K562 (cell line): Measurements from ENCODE around the gene B3GAT1. TPM values are rescaled to one million over a fixed set of nuclear protein-coding genes. Genes with fewer than 3 reads are reported as not detected.

Source experiments
- ARID3A ChIP-seq: IDR thresholded peaks from 2 replicates; pipeline ENCODE4 v1.6.1; 2012; ENCODE audit warnings: low read depth, low read length, improper control_type of control experiment, borderline replicate concordance
- ATF6 ChIP-seq: sonication (generic); formaldehyde crosslinking; IDR thresholded peaks from 2 replicates; pipeline ENCODE4 v1.4.0; 2020; ENCODE audit warnings: mild to moderate bottlenecking, missing genetic modification reagents
- EP400 ChIP-seq: fragments of 450-650 bp; IDR thresholded peaks from 2 replicates; pipeline ENCODE4 v1.6.1; 2017; ENCODE audit warnings: antibody characterized with exemption, mild to moderate bottlenecking, moderate library complexity
- SMAD1 ChIP-seq: fragments of 150-350 bp; IDR thresholded peaks from 2 replicates; pipeline ENCODE4 v1.6.1; 2014; ENCODE audit warnings: low read length, low read depth; ENCODE audit not compliant: partially characterized antibody
- TCF15 ChIP-seq: fragments of 250-450 bp; sonication (Bioruptor Pico); IDR thresholded peaks from 2 replicates; pipeline ENCODE4 v1.8.0; 2022; ENCODE audit warnings: moderate library complexity, mild to moderate bottlenecking, inconsistent platforms
- ZFP91 ChIP-seq: sonication (generic); formaldehyde crosslinking; IDR thresholded peaks from 2 replicates; pipeline ENCODE4 v1.8.0; 2022; ENCODE audit warnings: mild to moderate bottlenecking, missing genetic modification reagents
- polyA plus RNA-seq, 8 experiments: library from polyadenylated mRNA; depleted of rRNA in 4 of 8; stranded (reverse) in 5 of 8; unstranded in 3 of 8; fragments of >200 nt; fragmentation: Nextera tagmentation in 2 of 8; fragmentation: Illumina TruSeq in 1 of 8; extraction: Ambion mirVana in 2 of 8; extraction: Trizol in 1 of 8; gene quantifications; 2 replicates each; pipeline versions ENCODE4 v1.2.1 to v1.2.3, GENCODE V29; 2011 to 2014; ENCODE audit warnings: inconsistent platforms in 1 of 8, missing spikeins in 1 of 8
- total RNA-seq, 7 experiments: library from RNA; depleted of rRNA in 6 of 7; stranded (reverse); fragments of >200 nt in 6 of 7; fragmentation: Illumina TruSeq in 2 of 7; extraction: Trizol in 2 of 7; gene quantifications; 2 replicates each; pipeline versions ENCODE4 v1.2.1 to v1.2.3, GENCODE V29; 2011 to 2021; ENCODE audit warnings: low replicate concordance in 1 of 7

The B3GAT1 gene
- total and polyA plus RNA-seq, 9 of the 15 experiments (the other 6 are each of a cell fraction or from before 2014, with no cell fraction given) = 0.01 to 0.53 (median 0.14) TPM; not detected in 1

GRCh38 chr11:134346101-134346975, 65.7 kb downstream of the B3GAT1 start (continued):
- TF ChIP-seq TCF15 (CRISPR knock-in tag) = no peak
- TF ChIP-seq ATF6 (CRISPR knock-in tag) = no peak
- no peak for TF ChIP-seq SMAD1
- no peak for TF ChIP-seq ZFP91 (CRISPR knock-in tag)
- no peak for TF ChIP-seq ARID3A
- TF ChIP-seq EP400 = no peak
- TF ChIP-seq, all 486 proteins: peak for 0
